ENCODE results near the gene SLC38A9.
"Not testable (repeated sequence)": the region's sequence is repeated elsewhere in the genome, so short reads cannot be mapped to it uniquely, and the experiment has no call there.

DNA sequence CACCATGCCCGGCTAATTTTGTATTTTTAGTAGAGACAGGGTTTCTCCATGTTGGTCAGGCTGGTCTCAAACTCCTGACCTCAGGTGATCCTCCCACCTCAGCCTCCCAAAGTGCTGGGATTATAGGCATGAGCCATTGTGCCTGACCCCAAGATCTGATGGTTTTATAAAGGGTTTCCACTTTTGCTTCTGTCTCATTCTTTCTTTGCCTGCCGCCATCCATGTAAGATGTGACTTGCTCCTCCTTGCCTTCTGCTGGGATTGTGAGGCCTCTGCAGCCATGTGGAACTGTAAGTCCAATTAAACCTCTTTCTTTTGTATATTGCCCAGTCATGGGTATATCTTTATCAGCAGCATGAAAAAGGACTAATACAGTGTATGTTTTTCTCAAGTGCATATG is 6.9 kb upstream of the SLC38A9 start:
- TF ChIP-seq, protein P1, sequence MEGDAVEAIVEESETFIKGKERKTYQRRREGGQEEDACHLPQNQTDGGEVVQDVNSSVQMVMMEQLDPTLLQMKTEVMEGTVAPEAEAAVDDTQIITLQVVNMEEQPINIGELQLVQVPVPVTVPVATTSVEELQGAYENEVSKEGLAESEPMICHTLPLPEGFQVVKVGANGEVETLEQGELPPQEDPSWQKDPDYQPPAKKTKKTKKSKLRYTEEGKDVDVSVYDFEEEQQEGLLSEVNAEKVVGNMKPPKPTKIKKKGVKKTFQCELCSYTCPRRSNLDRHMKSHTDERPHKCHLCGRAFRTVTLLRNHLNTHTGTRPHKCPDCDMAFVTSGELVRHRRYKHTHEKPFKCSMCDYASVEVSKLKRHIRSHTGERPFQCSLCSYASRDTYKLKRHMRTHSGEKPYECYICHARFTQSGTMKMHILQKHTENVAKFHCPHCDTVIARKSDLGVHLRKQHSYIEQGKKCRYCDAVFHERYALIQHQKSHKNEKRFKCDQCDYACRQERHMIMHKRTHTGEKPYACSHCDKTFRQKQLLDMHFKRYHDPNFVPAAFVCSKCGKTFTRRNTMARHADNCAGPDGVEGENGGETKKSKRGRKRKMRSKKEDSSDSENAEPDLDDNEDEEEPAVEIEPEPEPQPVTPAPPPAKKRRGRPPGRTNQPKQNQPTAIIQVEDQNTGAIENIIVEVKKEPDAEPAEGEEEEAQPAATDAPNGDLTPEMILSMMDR (IDR thresholded peaks at IDR 0.05; ENCODE audit: borderline replicate concordance, extremely low read depth, low read length, poor library complexity, severe bottlenecking) = not testable (repeated sequence)
- TF ChIP-seq EZH2 (IDR thresholded peaks at IDR 0.05; ENCODE audit: borderline replicate concordance, low read depth, low read length, severe bottlenecking) = not testable (repeated sequence)

Data from DND-41 (cell line).